ENCODE results near the gene S100A4. TPM values are rescaled to one million over a fixed set of nuclear protein-coding genes. Genes with fewer than 3 reads are reported as not detected.

The S100A4 gene
- total RNA-seq, 1 experiment from 2014 or later, result 20.6 TPM

DNA sequence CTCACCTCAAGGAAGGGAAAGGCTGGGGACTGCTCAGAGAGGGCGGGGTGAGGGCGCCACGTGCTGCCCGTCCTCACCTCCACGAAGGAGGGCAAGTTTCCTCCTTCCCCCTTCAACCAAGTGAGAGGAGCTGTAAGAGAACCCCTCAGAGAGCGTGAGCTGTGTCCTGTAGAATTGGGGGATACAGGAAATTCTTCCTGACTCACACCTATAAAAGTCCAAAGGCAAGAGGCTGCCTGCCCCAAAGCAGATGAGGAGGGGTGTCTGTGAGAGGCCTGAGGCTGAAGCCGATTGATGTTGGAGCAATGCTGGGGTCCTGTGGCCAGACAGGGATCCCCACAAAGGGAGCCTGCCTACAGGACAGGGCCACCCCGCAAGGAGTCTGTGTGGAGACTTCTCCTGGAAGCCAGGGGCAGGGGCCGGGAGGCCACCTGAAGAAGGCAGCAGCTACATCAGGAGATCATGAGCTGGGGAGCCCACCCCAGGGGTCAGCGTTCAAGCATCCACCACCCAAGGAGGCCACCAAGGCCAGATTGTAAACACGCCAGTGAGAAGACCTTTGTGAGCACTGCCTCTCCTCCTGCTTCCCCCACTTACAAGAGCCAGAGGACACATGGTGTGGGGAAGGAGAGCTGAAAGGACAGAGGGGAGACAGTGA, 37.6 kb downstream of the S100A4 start:
- DNase-seq (ENCODE audit: low read depth), result peak; percentile 34

DNA sequence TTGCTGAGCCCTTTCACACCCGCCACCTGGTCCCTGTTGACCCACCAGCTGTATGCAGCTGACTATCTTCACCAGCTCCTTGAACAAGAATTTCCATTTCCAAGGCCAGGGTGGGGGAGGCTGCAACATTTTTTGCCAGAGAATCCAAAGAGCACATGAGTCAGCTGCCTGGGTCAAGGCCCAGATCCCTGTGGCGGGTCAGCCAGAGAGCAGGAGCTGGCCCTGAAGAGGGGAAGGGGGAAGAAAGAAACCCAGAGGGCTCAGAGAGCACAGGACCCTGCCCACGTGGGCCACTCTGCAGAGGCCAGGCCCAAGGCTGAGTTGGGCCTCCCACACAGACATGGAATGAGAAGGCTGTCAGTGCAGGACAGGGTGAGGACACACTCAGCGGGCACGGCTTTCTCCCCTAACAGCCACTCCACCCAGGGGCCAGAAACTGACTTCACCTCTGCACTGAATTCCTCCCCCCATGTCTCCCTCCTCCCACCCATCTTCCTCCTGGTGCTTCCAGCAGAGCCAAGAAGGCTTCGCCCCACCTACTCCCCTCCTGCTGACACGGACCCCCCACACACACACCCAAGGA, 38.7 kb downstream of the S100A4 start:
- DNase-seq (ENCODE audit: low read depth), result peak; percentile 84

DNA sequence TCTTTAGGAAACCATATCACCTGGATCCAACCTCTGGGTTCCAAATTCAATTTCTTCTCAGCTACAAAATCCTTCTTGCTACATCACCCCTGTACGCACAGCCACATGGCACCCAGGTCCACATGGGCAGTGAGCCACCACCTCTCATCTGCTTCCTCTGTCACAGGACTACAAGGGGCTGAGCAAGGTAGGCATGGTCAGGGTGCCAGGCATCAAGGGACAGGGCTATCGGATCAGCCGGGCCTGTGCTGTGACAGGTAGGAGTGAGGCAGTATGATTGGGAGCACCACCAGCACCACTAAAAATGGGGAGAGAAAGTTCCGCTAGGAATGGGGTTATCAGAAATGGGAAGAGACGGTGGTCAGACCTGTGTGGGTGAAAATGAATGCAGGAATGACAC, 39.2 kb downstream of the S100A4 start:
- no peak for DNase-seq (ENCODE audit: low read depth)

DNA sequence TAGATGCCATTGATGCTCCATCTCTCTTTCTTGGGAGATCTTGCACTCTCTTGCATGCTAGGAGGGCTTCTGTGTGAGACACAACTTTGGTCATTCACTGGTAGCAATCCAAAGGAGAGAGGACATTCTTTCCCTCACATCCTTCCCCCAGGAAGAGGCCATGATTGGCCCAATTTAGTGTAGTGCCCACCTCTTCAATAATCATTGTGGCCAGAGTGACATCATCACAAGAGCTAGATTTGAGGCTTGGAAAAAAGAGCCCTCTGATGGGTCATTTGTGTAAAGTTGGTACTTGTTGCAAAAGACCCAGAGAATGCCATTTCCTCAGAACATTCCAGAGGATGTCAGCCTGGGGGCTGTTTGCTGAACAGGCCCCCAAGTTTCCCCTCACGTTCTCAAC, 40.0 kb downstream of the S100A4 start:
- no peak for DNase-seq (ENCODE audit: low read depth)

DNA sequence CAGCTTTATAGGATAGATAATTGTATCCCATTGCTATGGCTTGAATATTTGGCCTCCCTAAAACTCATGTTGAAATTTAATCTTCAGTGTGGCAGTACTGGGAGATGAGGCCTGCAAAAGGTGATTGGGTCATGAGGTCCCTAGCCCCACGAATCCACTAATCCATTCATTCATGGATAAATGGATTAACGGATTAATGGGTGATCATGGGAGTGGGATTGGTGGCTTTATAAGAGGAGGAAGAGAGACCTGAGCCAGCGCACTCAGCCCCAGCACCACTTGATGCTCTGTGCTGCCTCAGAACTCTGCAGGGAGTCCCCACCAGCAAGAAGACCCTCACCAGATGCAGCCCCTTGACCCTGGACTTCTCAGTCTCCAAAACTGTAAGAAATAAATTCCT, 41.8 kb downstream of the S100A4 start:
- DNase-seq (ENCODE audit: low read depth), result no peak

DNA sequence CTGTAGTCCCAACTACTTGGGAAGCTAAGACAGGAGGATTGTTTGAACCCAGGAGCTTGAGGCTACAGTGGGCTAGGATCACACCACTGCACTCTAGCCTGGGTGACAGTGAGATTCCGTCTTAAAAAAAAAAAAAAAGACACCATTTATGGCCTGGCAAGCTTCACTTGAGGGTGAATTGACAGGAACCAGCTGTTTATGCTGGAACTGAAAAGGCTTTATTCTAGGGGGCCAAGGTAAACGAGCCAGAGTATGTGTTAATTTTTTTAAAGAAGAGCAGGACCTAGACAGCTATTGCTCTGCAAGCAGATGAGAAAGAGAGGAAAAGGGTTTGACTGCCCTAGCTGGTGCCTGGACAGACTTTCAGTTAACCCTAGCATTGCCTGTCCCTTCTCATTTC, 46.9 kb downstream of the S100A4 start:
- no peak for DNase-seq (ENCODE audit: low read depth)

DNA sequence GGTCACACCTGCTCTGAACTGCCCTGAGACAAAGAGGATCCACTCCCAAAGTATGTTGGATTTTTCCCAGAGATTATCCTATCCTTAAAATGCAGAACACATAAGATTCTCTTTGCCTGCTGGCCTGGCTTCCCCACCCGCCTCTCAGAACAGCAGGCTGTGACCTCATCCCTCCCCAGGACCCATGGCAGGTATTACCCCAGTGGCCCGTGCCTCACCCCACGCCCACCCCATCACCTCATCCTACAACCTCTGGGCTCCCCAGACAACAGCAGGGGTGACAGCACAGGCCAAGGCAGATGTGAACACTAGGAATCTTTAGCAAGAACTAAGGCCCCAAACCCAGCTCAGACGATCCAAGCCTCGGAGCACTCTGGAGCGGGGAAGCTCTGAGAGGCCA, 50.1 kb downstream of the S100A4 start:
- no peak for DNase-seq (ENCODE audit: low read depth)

DNA sequence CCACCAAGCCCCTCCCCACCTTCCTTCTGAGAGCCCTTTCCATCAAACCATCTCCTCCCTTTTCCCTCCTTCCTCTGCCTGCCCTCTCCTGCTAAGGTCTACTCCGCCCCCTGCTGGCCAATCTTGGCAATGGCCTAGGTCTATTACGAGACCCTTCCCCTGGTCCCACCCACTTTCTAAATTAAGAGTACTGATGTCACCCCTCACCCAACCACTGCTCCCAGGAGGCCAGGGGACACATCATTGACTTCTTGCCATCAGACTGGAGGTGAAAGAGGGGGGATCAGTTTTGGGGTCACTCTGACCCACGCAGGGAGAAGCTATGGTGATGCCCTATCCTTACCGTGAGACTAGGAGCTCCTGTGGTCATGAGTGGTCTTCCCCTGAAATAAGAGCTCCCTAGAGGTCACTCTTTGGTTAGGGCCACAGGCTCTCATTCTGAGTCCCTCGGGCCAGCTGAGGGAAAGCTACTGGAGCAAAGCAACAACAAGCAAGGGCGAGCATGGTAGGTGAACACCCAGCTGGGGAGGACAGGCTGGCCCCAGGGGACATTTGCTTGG, 50.5 kb downstream of the S100A4 start:
- peak; percentile 73 for DNase-seq (ENCODE audit: low read depth)

Other genes starting within 250 kb of the S100A4 start
- gene PGLYRP3, start 232.9 kb downstream of the S100A4 start, total RNA-seq (2014; rRNA removed; shearing (Covaris generic)), result not detected in 2 replicates
- not detected in 2 replicates for gene PGLYRP4, start 197.0 kb downstream of the S100A4 start, total RNA-seq (2014; rRNA removed; shearing (Covaris generic))
- not detected in 2 replicates for gene S100A9, start 188.0 kb downstream of the S100A4 start, total RNA-seq (2014; rRNA removed; shearing (Covaris generic))
- not detected in 2 replicates for gene S100A12, start 170.2 kb downstream of the S100A4 start, total RNA-seq (2014; rRNA removed; shearing (Covaris generic))
- gene S100A8, start 154.7 kb downstream of the S100A4 start, total RNA-seq (2014; rRNA removed; shearing (Covaris generic)), result not detected in 2 replicates
- not detected in 2 replicates for gene S100A7A, start 129.3 kb downstream of the S100A4 start, total RNA-seq (2014; rRNA removed; shearing (Covaris generic))
- not detected in 2 replicates for gene S100A7, start 85.2 kb downstream of the S100A4 start, total RNA-seq (2014; rRNA removed; shearing (Covaris generic))
- 428 and 491 TPM in 2 replicates for gene S100A6, start 9.8 kb downstream of the S100A4 start, total RNA-seq (2014; rRNA removed; shearing (Covaris generic))
- gene S100A5, start 4.9 kb downstream of the S100A4 start, total RNA-seq (2014; rRNA removed; shearing (Covaris generic)), result 0.34 TPM in 1 of 2 replicates, not detected in the other
- gene S100A3, start 3.5 kb upstream of the S100A4 start, total RNA-seq (2014; rRNA removed; shearing (Covaris generic)), result 9.0 and 12.2 TPM in 2 replicates
- gene S100A2, start 20.0 kb upstream of the S100A4 start, total RNA-seq (2014; rRNA removed; shearing (Covaris generic)), result 86.8 and 88.6 TPM in 2 replicates
- gene S100A16, start 67.3 kb upstream of the S100A4 start, total RNA-seq (2014; rRNA removed; shearing (Covaris generic)), result 131 and 135 TPM in 2 replicates
- gene S100A14, start 70.5 kb upstream of the S100A4 start, total RNA-seq (2014; rRNA removed; shearing (Covaris generic)), result not detected in 2 replicates
- gene S100A13, start 81.7 kb upstream of the S100A4 start, total RNA-seq (2014; rRNA removed; shearing (Covaris generic)), result 126 and 201 TPM in 2 replicates
- 0.40 TPM in 1 of 2 replicates, not detected in the other for gene S100A1, start 82.6 kb upstream of the S100A4 start, total RNA-seq (2014; rRNA removed; shearing (Covaris generic))
- gene CHTOP, start 88.3 kb upstream of the S100A4 start, total RNA-seq (2014; rRNA removed; shearing (Covaris generic)), result 36.2 and 43.0 TPM in 2 replicates
- gene SNAPIN, start 112.9 kb upstream of the S100A4 start, total RNA-seq (2014; rRNA removed; shearing (Covaris generic)), result 45.0 and 58.5 TPM in 2 replicates
- gene ILF2, start 125.2 kb upstream of the S100A4 start, total RNA-seq (2014; rRNA removed; shearing (Covaris generic)), result 617 and 629 TPM in 2 replicates
- gene NPR1, start 132.9 kb upstream of the S100A4 start, total RNA-seq (2014; rRNA removed; shearing (Covaris generic)), result not detected in 2 replicates
- gene INTS3, start 182.2 kb upstream of the S100A4 start, total RNA-seq (2014; rRNA removed; shearing (Covaris generic)), result 31.0 and 34.6 TPM in 2 replicates
- gene SLC27A3, start 229.6 kb upstream of the S100A4 start, total RNA-seq (2014; rRNA removed; shearing (Covaris generic)), result 3.2 and 3.3 TPM in 2 replicates